ENCODE measurements around the gene SPRR2F.

- TF ChIP-seq CTCF (IDR thresholded peaks at IDR 0.05): no peak
- TF ChIP-seq POLR2A (IDR thresholded peaks at IDR 0.05; ENCODE audit: low read depth): no peak
- TF ChIP-seq EP300 (IDR thresholded peaks at IDR 0.05): no peak
- no peak for TF ChIP-seq POLR2AphosphoS5 (IDR thresholded peaks at IDR 0.05)
Measured at GRCh38 chr1:153140484-153140883, 27.2 kb upstream of the SPRR2F start.
